ENCODE measurements around the gene SYF2.

DNA sequence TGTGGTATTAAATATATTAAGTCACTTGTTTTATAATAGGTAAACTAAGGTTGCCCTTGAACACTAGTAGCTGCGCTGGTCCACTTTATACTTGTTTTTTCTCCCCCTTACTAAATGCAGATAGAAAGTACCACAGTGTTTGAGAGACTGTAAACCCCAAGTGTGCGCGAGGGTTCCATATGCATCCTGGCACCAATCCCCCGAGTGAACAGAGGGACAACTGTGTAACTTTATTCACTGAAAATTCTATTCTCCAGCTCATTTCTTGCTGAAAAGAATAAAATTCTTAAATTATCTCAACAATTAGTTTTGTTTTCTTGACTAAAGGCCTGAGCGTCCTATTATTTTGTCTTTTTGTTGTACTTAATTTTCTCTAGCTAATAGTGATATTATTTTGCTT is 13.1 kb upstream of the SYF2 start:
- TF ChIP-seq, protein P1, sequence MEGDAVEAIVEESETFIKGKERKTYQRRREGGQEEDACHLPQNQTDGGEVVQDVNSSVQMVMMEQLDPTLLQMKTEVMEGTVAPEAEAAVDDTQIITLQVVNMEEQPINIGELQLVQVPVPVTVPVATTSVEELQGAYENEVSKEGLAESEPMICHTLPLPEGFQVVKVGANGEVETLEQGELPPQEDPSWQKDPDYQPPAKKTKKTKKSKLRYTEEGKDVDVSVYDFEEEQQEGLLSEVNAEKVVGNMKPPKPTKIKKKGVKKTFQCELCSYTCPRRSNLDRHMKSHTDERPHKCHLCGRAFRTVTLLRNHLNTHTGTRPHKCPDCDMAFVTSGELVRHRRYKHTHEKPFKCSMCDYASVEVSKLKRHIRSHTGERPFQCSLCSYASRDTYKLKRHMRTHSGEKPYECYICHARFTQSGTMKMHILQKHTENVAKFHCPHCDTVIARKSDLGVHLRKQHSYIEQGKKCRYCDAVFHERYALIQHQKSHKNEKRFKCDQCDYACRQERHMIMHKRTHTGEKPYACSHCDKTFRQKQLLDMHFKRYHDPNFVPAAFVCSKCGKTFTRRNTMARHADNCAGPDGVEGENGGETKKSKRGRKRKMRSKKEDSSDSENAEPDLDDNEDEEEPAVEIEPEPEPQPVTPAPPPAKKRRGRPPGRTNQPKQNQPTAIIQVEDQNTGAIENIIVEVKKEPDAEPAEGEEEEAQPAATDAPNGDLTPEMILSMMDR (IDR thresholded peaks at IDR 0.05; ENCODE audit: insufficient read depth, low read length): no peak
- no peak for TF ChIP-seq POLR2AphosphoS5 (IDR thresholded peaks at IDR 0.05; ENCODE audit: low read depth)

All from HL-60 (cell line).